GM19452 (cell line): ENCODE results near the gene METTL5.
"Not testable (repeated sequence)": the region's sequence is repeated elsewhere in the genome, so short reads cannot be mapped to it uniquely, and the experiment has no call there.

Experiments
- ATAC-seq: cut with Tn5 transposase; IDR thresholded peaks from one replicate; pipeline ENCODE4 v1.9.1; 2021; ENCODE audit not compliant: unreplicated experiment

METTL5 gene

GRCh38 chr2:169824373-169825333, at the start of gene METTL5:
TSS of gene METTL5 (minus strand) at chr2:169824905. CDS start at chr2:169824597, 308 bp downstream.
- peak; percentile 63 for ATAC-seq

DNA sequence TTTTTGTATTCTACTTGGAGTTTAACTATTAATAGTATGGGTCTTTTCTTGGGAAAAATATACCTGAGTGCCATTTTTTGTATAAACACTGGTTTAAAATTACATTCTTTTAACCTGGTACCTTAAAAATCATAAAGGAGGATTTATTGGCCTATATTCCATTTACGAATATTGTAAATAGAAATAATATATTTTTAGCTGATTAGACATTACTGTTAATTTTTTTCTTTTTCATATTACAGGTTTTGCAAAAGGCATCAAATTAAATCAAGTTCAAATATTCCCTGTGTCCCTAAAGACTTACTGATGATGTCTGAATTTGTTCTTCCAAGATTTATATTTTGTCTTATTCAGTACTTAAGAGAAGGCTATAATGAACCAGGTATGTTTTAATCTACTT, 47.3 kb upstream of the METTL5 start:
- ATAC-seq, result no peak

DNA sequence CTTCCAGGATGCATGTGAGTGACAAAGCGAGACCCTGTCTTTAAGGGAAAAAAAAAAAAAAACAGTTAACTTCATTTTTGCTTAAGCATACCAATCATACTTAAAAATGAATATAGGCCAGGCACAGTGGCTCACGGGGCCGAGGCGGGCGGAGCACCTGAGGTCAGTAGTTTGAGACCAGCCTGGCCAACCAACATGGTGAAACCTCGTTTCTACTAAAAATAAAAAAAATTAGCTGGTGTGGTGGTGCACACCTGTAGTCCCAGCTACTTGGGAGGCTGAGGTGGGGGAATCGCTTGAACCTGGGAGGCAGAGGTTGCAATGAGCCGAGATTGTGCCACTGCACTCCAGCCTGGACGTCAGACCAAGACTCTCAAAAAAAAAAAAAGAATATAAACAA, 46.7 kb upstream of the METTL5 start:
- ATAC-seq, result not testable (repeated sequence)

GRCh38 chr2:169868951-169869350, 44.2 kb upstream of the METTL5 start:
- no peak for ATAC-seq

DNA sequence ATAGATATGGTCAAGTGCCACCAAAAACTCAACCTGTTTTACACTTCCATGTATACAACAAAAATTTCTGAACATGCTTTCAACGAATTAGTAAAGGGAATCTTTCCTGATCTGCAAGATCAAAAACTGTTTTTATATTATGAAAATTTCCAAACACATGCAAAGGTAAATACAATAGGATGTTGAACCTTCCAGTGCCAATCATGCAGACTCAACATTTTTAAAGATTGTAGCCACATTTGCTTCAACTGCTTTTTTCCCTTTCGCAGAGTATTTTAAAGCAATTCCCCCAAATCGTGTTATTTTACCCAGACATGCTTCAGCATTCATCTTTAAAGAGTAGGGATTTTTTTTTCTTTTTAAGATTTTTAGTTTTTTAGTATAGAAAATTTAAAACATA, 42.9 kb upstream of the METTL5 start:
- no peak for ATAC-seq

DNA sequence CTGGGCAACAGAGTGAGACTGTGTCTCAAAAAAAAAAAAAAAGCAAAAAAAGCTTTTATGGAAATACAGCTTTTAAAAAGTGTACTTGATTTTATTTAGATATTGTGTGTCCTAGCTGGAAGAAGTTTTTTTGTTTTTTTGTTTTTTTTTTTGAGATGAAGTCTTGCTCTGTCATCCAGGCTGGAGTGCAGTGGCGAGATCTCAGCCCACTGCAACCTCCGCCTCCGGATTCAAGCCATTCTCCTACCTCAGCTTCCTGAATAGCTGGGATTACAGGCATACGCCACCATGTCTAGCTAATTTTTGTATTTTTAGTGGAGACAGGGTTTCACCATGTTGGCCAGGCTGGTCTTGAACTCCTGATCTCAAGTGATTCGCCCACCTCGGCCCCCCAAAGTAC, 41.5 kb upstream of the METTL5 start:
- not testable (repeated sequence) for ATAC-seq

DNA sequence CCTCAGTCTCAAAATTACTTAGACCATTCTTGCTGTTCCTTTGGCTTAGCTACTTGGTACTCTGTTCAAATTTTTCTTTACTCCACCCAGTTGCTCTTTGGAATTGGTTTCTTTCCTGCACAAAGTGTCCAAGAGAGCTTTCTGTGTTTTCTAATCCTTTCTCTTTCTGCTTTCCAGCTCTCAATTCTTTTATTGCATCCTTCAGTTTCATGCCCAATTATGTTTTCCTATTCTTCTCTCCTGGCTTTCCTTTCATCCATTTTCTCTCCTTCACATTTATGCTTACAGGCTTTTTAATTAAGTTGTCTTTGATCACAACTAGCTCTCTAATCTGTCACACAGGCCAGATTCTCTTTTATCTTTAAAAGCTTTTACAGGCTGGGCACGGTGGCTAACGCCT, 40.8 kb upstream of the METTL5 start:
- ATAC-seq, result no peak

- no peak for ATAC-seq
Observed at GRCh38 chr2:169862816-169863215, 38.1 kb upstream of the METTL5 start.

DNA sequence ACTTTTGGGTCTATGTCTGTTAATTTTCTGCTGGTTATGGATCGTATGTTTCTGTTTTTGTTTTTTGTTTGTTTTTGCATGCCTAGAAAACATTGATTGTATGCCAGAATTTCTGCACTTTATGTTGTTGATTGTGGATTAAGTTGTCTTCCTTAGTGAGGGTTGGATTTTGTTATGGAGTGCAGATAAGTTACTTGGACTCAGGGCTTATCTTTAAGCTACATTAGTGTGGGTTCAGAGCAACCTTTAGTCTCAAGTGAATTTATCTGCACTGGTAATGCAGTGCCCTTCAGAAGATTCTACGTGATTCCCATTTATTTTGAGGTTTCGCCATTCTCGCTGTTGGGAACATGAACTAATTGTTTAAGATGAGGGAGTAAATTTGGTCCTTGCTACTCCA, 35.4 kb upstream of the METTL5 start:
- no peak for ATAC-seq

DNA sequence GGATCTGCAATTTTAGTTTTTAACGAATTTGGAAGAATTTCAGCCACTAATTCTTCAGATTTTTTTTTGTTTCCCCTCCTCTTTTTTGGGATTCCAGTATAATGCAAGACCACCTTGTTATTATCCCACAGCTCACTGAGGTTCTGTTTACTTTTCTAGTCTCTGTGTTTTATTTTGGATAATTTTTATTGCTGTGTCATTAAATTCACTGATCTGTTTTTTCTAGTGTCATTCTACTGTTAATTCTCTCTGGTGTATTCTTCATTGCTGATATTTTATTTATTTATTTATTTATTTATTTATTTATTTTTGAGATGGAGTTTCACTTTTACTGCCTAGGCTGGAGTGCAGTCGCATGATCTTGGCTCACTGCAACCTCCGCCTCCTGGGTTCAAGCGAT, 34.7 kb upstream of the METTL5 start:
- ATAC-seq, result no peak

DNA sequence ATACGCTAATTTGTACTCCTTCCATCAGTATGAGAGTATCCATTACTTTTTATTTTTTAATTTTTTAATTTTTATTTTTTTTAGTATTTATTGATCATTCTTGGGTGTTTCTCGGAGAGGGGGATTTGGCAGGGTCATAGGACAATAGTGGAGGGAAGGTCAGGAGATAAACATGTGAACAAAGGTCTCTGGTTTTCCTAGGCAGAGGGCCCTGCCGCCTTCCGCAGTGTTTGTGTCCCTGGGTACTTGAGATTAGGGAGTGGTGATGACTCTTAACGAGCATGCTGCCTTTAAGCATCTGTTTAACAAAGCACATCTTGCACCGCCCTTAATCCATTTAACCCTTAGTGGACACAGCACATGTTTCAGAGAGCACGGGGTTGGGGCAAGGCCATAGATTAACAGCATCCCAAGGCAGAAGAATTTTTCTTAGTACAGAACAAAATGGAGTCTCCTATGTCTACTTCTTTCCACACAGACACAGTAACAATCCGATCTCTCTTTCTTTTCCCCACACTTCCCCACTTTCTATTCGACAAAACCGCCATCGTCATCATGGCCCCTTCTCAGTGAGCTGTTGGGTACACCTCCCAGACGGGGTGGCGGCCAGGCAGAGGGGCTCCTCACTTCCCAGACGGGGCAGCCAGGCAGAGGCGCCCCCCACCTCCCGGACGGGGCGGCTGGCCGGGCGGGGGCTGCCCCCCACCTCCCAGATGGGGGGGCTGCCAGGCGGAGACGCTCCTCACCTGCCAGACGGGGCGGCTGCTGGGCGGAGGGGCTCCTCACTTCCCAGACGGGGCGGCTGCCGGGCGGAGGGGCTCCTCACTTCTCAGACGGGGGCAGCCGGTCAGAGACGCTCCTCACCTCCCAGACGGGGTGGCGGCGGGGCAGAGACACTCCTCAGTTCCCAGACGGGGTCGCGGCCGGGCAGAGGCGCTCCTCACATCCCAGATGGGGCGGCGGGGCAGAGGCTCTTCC, 30.9 kb upstream of the METTL5 start:
- not testable (repeated sequence) for ATAC-seq

- no peak for ATAC-seq
Observed at GRCh38 chr2:169853041-169853668, 28.4 kb upstream of the METTL5 start.

- ATAC-seq, result no peak
Observed at GRCh38 chr2:169849710-169850109, 25.0 kb upstream of the METTL5 start.

DNA sequence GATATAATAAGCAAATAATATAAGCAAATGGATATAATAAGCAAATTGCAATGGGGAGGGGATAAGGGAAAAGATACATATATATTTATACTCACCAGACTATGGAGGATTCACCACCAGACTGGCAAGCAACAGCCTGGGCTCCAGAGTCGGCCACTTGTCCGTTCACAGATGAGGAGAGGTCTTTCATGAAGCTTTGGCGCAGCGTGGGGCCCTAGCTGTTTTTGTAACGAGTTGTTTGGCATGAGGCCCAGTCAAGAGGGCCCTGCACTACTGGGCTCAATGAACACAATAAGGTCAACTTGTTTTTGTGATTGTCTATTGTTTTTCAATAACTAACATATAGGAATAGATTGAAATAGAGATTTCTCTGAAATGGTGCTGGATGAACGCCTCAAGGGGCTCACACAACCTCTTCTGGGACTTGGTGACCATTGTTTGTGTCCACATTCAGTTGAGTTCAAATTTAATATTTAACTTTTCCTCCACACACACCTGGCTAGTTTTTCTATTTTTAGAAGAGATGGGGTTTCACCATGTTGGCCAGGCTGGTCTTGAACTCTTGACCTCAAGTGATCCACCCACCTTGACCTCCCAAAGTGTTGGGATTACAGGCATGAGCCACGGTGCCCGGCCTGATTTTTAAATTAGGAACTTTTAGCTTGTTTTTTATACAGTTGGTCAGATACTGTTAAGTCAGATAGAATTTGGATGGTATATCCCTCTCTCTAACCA, 24.4 kb upstream of the METTL5 start:
- ATAC-seq, result not testable (repeated sequence)

- ATAC-seq, result no peak
Observed at GRCh38 chr2:169845016-169845415, 20.3 kb upstream of the METTL5 start.

DNA sequence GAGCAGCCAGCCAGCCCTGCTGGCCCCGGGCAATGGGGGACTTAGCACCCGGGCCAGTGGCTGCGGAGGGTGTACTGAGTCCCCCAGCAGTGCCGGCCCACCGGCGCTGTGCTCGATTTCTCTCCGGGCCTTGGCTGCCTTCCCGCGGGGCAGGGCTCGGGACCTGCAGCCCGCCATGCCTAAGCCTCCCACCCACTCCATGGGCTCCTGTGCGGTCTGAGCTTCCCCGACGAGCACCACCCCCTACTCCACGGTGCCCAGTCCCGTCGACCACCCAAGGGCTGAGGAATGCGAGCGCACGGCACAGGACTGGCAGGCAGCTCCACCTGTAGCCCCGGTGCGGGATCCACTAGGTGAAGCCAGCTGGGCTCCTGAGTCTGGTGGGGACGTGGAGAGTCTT, 16.9 kb upstream of the METTL5 start:
- not testable (repeated sequence) for ATAC-seq

GRCh38 chr2:169840747-169841142, 16.0 kb upstream of the METTL5 start:
- ATAC-seq, result no peak

DNA sequence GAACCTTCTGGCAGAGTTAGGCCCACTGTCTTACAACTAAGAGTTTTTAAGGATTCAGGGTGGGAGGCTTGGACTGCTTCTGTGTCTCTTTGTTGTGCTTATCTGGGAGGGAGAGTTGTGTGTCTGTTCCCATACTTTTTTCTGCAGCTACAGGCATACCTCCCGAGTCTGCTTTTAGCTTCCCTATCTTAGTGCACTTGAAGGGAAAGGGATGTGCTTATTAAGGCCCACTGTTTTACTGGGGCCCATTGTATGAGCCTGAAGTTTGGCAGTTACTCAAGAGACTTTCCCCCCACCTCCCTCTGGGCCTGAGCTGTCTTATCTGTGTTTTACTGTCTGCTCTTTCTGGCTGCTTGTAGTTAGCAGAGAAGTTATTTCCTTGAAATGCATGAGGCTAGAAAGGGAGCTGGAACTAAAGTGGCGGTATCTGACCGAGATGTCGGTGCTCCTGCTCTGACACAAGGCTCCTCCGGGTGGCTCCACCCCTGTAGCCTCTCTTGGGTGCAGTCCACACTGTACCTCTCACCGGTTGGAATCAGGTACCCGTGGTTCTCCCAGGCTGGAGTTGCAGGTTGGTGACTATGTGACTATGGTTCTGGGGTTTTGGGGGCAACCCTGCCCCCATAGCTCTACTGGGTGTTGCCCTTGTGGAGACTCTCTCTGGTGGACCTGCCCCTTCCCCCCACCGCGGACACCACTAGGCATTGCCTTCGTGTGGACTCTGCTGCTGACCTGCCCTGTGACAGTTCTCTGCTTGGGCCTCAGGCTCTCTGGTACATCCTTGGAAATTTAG, 15.4 kb upstream of the METTL5 start:
- ATAC-seq, result no peak

DNA sequence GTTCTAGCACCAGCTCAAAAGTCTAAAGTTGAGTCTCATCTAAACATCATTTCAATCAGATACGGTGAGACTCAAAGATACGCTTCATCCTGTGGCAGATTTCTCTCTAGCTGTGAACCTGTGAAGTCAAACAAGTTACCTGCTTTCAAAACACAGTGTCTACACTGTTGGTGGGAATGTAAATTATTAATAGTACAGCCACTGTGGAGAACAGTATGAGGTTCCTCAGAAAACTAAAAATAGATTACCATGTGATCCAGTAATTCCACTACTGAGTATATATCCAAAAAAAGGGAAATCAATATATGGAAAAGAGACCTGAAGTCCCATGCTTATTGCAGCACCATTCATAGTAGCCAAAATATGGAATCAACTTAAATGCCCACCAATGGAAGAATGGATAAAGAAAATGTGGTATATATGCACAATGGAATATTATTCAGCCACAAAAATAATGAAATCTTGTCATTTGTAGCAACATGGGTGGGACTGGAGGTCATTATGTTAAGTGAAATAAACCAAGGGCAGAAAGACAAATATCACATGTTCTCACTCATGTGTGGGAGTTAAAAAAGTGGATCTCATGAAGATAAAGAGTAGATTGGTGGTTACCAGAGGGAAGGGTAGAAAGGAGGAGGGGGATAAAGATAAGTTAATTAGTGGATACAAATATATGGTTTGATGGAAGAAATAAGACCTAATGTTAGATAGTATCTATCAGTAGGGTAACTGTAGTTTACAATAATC, 14.2 kb upstream of the METTL5 start:
- no peak for ATAC-seq
